CD1c-positive myeloid dendritic cell (primary cell): Measurements from ENCODE around the gene DAPK1.

Experiments
- DNase-seq: peaks from one replicate; pipeline ENCODE4 v3.0.0-alpha.2; 2016; ENCODE audit errors: extremely low spot score

Gene DAPK1

DNA sequence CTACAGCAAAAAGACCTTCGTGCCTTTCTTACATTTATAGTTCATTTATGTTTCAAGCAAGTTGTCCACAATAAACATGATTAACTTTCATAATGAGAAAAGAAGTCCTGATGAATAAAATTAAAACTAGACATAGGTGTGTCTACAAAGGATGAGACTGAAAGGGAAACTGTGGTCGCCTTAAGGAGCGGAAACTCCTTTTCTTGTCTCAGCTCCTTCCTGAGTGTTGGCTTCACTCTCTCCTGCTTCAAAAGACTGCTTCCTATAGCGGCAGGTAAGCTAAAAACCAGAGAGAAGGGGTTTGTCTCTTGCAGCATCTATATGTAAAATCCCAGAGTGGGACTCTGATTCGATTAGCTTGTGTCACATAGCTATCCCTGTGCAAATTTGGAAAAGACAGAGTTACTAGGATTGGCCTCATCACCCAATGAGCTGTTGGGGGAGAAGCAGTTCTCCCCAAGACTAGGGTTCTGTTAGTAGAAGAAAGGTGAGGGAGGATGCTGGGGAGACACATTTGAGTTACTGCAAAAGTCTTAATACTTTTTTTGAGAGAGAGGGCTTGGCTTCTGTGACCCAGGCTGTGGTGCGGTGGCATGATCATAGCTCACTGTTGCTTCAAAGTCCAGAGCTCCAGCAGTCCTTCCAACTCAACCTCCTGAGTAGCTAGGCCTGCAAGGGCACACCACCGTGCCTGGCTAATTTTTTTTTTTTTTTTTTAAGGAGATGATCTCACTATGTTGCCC lies 211.5 kb downstream of the DAPK1 start:
- no peak for DNase-seq

DNA sequence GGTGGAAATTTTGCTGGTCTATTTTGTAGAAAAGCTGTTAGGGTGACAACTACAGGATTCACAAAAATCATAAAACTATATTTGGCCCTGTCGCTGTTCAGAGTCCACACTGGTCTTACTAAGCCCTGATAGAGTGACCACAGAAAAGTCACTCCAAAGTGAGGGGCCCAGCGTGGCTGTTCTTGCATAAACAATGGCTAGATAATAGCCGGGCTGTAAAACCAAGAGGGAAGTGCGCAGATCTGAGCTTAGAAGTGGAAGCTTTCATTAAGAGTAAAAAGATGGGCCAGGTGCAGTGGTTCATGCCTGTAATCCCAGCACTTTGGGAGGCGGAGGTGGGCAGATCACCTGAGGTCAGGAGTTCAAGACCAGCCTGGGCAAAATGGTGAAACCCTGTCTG lies 212.8 kb downstream of the DAPK1 start:
- no peak for DNase-seq

DNA sequence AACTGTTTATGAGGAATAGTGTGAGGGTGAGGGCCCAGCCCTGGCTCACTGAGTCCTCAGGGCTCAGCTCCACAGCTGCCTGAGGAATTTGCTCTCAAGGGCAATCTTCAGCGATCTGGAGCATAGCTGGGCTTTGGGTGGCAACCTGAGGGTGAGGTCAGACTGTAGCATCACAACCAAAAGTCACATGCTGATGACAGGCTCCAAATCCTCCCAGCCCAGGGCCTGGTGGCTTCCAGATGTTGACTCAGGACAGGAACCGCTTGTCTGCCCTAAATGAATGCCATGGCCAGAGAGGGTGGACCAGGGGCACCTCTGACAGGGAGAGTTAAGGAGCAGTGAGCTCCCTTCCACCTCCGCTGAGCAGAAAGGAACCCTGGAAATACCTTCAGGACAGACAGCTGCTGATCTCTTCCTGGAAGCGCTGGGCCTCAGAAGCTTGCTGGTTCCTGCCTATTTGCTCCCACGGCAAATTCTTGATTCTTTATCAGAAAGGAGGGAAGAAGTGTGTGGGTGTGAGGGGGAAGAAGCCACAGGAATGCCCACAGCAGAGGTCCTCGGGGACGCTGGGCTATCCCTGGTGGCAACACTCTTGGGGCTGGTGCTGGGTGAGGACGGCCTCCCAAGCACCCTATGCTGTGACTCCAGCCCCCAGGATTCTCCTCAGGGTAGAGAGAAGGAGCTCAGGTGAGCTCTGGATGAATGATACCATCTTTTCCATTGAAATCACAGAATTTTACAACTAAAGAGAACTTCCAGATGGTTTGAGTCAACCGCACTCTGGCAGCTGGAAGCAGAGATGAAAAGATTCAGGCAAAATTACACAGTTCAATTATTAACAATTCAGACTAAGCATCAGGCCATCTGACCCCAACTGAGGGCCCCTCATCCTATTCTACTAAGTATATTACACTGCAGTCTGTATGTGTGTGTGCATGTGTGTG lies 214.5 kb downstream of the DAPK1 start:
- peak; percentile 78 for DNase-seq

DNA sequence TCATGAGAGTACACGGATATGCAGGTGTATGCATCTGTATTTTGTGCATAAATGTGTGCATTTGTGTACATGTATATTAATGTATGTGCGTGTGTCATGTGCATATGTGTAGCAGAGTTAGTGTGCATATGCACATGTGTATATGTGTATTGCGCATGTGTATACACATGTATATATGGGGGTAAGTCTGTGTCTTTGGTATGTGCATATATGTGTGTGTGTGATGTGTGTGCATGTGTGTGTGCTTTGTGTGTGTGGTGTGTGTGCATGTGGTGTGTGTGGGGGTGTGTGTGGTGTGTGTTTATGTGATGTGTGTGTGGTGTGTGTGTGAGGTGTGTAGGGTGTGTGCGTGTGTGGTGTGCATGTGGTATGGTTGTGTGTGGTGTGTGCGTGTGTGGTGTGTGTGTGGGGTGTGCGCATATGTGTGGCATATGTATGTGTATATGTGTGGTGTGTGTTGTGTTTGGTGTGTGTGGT lies 215.2 kb downstream of the DAPK1 start:
- DNase-seq = no peak

DNA sequence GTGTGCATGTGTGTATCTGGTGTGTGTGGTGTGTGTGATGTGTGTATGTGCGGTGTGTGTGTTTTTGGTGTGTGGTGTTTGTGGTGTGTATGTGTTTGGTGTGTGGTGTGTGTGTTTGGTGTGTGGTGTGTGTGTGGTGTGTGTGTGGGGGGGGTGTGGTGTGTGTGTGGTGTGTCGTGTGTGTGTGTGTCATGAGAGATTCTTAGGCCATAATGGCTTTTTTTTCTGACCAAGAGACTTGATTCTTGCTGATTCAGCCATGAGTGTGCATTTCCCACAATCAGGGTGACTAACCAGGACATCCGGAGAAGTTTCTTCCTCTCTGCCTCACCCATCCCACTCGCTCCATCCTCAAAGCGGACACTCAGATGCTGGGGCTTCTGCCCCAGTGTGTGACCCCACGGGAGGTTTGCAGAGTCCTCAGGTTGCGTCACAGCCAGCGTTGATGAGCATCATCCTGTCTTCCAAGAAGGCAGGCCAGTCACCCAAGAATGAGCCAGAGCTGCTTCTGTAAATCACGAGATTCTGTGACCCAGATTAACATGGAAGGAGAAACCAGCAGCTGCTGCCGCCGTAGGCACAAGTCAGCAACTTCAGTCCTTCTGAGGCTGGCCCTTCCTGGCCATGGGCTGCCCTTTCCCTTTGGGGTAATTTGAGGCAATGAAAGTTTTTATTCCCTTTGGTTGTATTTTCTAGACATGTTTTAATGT lies 215.8 kb downstream of the DAPK1 start:
- peak; percentile 96 for DNase-seq

DNA sequence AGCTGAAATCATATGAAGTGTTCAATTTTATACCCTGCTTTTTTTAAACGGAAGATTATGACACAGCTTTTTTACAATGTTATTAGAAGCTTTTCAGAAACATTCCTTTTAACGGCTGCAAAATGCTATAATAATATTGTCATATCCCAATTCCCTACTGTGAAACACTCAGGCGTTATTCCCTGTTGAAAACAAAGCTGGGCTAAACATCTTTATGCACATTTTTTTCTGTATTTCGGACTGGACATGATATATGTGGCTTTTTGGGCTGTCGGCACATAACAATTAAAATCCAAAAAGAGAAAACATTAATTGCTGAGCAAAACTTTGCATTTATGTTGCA lies 216.3 kb downstream of the DAPK1 start:
- no peak for DNase-seq

DNA sequence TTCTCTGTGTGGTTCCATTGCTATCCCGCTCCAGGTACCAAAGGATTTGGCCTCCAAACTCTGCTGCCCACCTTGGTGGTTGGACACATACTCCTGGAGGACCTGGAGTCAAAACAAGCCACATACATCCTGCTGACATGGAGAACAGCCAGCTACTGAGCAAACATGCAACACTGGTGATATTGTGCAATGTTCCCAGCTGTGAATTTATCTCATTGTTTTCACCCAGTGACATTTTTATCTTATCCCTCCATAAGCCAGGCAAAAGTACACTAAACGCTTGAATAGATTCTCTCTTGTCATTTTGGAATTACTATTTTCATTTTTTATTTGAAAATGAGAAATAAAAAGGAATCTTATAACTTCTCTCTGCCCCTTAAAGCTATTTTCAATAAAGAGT lies 217.2 kb downstream of the DAPK1 start:
- peak; percentile 35 for DNase-seq

DNA sequence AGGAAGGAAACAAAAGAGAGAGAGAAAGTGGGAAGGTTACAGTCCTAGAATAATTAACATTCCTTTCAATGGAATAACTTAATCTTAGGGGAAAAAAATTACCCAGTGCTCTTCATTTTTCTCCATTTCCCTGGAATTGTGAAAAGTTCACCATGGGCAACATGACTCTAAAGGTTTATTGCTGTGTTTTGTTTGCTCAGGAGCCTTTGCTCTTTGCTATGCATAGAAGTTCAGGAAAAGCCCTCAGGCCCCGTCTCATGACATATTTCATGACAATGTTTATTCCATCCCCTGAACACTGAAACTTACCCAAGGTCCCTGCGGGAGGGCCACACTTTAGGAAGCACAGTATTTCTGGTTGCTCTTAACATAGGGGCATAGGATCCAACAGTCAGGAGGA lies 218.5 kb downstream of the DAPK1 start:
- DNase-seq = no peak

DNA sequence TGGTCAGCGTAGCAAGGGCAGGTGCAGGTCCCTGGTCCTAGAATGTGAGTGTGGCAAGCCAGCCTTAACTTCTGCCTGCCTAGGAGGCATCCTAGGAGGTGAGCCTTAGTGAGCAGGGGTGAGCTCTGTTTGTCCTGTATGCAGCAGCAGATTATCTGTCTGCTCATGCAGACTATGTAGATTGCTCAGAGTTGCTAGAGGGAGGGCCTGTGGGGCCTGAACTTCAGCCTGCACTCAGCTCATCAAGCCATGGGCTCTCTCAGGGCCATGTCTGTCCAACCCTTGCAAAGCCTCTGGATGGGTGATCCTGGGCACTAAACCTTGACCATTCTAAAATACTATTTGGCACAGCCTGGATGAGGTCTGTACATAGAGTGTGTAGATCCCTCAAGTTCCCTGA lies 219.8 kb downstream of the DAPK1 start:
- DNase-seq = no peak

DNA sequence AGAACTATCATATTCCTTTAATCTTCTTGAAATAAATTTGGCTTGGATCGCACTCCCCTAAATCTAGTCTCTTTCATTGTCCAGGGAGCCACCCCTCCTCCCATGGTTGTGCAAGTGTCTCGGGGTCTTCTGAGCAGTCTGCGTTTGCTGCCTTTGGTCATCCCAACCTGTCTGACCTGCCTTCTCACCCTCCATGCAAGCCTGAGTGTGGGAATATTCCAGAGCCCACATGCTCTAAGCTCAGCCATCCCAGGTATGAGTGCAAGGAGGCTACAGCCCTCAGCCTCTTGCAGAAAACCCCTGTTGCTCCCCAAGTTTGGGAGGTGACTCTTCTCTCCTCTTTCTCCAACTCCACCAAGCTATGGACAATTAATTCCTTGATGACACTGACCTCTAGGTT lies 220.6 kb downstream of the DAPK1 start:
- no peak for DNase-seq

DNA sequence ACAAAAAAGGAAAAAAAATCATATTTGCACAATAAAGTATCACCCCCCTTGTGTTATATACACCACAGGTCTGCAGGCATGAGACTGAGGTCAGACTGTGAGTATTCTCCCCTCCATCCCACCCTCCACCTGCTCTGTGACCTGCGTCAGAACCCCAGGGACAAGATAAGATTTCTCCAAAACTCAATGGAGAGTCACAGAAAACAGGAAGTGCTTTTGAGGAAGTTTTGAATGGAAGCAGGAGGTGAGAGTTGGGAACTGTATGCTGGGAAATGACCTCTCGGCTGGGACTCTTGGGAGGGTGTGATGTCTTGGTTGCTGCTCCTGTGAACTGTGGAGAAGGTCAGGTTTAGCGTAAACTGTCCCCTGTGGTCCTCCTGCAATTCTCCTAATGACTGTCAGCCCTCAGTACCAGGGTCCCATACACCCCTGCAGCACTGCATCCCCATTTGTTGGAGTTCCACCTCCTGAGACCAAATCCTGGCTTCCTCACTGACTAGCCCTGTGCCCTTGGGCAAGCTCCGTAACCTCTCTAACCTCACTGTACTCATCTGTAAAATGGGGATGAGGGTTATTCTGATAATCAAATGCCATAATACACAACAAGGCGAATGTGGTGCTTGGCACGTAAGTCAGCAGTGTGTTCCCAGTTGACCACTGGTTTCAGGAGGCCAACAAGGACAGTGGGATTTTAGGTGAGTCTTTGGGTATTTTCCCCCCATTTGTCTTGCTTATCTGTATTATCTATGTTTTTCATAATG lies 221.4 kb downstream of the DAPK1 start:
- DNase-seq = peak; percentile 71

DNA sequence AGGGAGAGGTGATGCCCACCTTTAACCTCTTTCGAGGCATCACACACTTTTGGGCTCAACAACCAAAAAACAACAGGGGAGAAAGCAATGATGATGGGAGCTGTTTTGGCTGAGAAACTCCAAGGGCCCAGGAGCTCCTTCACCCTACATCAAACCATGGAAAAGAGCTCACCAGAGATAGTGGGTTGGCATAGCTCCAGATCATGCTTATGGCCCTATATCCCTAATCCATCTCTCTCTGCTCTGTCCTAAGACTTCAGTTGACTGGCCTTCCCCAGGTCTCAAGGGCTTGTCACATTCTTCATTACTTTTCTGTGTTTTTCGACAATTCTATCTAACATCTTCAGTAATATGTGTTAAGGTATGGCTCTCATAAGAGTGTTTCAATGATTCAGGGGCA lies 222.5 kb downstream of the DAPK1 start:
- no peak for DNase-seq

DNA sequence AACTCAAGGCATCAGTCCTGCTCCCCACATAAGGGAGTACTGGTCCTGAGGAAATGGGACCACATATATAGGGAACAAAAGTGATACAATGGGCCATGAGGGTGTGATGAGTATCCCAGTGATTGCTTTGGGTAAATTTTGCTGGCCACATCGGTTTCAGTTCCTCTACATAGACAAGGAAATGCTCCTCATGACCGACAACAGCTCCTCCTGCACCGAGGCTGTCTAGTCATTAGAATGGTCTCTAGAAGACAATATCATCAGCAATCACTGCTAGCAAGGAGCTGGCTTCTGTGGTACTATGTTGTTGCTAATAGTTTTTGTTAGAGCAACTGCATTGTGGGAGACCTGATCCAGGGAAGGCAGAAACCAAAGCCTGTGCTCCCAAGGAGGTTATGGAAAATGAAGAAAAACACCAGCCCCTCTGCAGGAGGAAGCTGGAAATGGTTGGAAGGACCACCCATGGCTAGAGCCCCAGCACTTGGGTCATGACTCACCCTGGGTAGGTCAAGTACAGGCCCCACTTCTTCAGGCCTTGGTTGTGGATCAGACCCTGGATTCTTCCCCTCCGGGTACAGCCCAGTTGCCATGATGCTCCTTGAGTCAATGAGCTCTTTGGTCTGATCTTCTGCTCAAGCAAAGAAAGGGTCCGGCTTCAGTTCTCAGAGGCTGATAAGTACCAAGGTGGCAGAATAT lies 224.9 kb downstream of the DAPK1 start:
- DNase-seq = peak; percentile 94

DNA sequence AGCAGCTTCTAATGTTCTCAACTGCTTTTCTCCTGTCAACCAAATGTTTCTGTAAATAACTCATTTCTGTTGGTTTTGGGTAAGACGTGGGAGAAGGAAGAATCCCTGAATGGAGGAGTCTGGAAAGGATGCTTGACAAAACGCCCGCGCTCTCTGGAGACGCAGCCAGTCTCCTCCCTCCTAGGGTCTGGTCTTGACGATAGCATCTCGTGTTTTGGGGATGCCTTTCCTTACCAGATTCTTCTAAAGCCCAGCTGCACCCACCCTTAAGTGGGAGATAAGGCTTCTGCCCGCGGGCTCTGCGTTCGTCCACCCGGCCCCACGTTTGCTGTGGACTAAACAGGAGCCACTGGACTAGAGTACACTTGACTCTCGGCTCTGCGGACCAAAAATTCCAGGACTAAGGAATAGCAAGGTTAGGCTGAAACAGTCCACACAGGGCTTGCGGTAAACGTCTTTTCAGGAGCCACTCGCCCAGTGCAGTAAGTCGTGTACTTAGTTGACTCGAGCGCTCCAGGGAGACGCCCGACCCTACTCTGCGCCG lies 227.8 kb downstream of the DAPK1 start:
- no peak for DNase-seq

DNA sequence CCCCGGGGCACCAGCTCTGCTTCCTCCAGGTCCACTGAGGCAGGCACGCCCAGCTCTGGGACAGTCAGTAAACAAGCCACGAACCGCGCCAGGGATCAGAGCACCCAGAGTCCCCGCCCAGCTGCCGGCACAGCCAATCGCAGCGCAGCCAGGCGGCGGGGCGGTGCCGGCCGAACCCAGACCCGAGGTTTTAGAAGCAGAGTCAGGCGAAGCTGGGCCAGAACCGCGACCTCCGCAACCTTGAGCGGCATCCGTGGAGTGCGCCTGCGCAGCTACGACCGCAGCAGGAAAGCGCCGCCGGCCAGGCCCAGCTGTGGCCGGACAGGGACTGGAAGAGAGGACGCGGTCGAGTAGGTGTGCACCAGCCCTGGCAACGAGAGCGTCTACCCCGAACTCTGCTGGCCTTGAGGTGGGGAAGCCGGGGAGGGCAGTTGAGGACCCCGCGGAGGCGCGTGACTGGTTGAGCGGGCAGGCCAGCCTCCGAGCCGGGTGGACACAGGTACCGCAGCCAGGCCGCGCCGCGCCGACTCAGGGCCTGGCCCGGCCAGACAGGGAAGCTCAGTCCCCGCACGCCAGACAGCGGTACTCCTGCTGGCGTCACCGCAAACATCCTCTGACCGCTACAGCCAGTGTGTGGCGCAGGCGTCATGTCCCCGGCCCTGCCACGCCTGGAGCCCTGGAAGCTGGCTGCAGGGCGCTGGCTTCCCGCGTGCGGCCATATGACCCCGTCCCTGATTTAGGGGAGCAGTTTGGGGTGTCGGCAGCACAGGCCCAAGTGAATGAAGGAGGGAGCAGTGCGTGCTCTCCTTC lies 228.4 kb downstream of the DAPK1 start, which contains the start of gene CTSL:
CTSL (plus strand) TSS at position 220 of the 810 bp plus-strand sequence. CDS start 1,485 bp downstream, outside the sequence.
- DNase-seq = peak; percentile 76

DNA sequence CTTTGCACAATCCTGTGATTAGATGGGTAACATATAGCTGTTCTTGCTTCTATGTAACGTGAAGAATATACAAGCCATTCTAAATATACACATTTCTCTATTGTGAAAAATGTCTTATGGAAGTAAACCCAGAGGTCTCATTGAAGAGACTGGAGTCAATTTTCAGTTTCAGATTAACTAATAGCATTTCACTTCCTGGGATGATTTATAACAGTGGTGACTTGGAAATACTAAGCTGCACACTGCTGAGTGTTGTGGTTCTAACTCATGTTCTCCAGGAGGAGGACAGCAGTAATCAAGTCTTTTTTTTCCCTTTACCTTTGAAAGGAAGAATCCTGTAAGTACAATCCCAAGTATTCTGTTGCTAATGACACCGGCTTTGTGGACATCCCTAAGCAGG lies 231.6 kb downstream of the DAPK1 start:
- no peak for DNase-seq

DNA sequence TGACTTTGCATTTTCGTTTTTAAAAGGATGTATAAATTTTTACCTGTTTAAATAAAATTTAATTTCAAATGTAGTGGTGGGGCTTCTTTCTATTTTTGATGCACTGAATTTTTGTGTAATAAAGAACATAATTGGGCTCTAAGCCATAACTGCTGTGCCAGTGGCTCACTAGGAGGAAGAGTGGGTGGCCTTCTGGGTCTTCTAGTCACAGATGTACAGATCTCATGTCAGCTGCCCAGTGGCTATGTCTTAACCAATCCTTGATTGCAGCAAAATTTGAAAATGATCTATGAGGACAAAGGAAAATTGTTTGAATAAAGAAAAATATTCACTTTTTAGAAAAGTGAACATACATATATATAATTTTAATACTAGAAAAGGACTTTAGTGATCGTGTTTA lies 233.7 kb downstream of the DAPK1 start:
- no peak for DNase-seq

DNA sequence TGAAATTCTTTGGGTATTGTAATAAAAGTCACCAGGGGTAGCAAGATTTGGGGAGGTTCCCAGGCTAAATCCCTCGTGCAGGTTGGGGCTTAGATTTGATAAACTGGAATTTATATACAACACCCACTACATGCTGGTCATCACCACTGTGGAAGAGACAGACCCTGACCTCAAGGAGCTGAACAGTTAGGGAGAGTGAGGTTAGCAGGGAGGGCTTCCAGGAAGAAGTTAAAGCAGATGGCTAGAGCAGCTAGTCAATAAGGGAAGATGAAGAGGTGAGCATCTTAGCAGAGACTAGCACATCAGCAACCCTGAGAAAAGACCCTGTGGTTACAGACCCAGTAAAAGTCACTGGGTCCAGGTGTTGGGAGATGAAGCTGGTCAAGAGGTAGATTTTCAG lies 234.7 kb downstream of the DAPK1 start:
- no peak for DNase-seq

DNA sequence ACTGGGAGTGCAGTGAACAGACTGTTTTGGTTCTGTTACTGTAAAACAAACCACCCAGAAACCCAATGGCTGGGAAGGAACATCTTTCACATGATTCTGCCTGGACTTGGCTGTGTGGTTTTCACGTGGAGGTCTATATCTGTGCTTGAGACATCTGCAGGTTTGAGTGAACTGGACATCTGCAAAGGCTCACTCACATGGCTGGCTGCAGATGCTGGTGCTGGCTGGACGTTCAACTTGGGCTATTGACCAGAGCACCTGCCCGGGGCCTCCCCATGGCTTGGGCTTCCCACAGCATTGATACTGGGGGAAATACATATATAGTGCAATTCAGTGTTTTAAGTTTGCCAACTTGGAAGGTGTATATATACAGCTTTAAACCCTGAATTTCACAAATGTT lies 235.1 kb downstream of the DAPK1 start:
- DNase-seq = no peak
